ENCODE data around the gene IDH2.

IDH2 gene

DNA sequence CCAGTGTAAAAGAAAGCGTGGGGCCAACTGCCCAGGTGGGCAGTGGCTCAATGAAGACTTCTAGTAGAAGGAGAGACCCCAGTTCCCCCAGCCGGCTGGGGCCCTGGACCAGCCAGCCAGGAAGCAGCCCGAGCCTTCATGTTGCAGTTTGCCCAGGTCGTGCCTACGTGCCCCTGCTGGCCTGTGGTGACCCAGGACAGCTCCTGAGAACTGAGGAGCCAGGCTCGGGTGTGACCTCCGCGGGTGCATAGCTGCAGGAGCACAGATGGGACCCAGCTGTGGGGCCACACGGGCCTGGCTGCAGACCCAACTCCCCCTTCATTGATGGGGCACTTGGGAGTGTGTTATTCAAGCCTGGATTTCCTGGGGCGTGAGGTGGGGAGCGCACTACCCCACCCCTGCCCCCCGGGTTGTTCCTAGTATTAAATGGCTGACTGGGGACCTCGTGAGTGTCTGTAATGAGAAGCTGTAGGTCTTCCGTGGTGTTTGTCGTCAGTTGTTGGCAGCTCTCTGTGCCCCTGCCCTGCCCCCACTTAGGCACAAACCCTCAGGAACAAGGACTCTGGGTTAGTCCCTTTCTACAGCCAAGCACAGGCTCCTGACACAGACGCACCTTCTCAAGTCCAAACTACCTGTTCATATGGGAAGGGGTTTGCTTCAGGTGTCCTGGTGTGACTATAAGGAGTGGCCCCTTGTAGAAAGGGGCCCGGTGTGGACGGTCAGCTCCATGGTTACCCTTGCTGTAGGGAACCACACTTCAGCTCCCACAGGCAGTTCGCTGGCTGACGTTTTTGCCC lies 39.1 kb downstream of the IDH2 start:
- no peak for DNase-seq (ENCODE audit: low read depth)

DNA sequence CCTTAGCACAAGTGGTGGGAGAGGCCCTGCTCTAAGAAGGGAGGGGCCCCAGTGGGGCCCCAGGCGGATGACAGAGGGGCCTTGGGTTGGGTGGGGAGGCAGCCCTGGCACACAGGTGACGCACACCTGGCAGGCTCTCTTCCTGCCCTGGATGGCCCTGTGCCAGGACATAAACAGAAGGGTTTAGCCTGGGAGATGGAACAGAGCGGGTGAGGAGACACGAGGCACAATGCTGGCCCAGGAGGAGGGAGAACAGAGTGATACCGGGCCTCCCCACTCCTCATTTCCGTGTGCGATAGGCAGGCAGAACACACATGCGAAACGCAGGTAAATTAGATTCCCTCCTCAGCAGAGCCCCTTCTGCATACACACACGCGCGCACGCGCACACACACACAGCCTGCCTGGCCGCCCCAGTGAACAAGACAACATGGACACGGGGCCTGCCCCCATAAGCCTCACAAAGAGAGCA lies 39.8 kb downstream of the IDH2 start:
- no peak for DNase-seq (ENCODE audit: low read depth)

DNA sequence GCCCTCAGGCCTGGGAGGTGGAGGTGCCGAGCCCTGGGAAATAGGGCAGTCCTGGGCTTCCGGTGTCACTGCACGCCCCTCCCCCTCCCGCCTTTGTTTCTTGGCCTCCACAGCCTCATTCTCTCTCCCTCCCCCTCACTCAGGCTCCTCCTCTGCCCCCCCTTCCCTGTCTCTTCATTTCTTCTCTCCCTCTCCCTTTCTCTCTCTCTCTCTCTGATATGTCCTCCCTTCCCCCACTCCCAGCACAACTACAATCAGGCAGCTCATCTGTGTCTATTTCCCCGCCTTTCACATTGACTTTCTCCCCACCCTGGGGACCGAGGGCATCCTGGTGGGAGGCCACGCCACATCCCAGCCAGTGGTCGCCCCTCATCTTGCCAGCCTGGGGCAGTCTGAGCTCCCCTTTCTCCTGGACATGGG lies 40.2 kb downstream of the IDH2 start:
- DNase-seq (ENCODE audit: low read depth) = no peak

DNA sequence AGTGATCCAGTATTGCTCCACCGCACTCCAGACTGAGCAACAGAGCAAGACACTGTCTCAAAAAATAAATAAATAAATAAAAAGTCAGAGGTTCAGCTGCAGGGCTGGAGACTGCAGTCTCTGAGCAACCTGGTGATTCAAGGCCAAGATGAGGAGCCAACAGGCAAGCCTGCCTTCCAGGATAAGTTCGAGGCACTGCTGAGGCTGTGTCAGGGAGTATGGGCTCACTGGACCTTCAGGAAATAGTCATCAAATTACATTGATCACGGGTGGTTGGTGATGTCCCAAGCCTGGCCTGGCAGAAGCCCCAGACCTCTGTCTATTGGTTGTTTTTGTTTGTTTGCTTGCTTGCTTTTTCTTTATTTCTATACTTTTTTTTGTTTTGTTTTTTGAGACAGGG lies 41.5 kb downstream of the IDH2 start:
- no peak for DNase-seq (ENCODE audit: low read depth)

DNA sequence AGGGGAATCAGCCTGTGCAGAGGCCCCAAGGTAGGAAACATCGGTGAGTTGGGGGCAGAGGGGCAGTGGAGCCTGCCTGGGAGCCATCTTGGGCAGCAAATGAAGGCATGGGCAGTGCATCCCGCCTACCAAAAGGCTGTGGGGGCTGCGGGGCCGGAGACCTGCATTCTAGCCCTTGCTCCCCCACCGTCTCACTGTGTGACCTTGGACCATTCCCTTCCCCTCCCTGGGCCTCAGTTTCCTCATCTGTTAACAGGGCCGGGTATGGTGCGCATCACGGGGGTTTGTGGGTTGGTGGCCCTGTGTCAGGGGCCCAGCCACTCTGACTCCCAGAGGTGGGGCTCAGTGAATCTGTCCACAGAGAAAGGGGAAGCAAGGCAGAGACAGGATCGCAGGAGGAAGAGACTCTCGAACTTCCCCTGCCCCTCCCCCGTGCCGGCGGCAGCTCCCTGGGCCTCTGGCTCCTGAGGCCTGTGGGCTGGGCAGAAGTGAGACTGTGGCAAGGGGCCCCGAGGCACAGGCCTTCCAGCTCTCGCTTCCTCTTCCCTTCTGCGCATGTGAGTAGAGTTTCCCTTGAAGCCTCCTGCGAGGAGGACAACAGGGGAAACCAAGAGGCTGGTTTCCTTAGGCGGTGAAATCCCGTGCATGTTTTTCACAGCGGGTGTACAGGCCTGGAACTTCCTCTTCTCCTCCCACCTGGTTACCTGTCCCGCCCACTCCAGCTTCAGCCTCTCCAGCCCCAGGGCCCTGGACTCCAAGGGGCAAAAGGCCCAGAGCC lies 42.9 kb downstream of the IDH2 start:
- DNase-seq (ENCODE audit: low read depth) = peak; percentile 17

DNA sequence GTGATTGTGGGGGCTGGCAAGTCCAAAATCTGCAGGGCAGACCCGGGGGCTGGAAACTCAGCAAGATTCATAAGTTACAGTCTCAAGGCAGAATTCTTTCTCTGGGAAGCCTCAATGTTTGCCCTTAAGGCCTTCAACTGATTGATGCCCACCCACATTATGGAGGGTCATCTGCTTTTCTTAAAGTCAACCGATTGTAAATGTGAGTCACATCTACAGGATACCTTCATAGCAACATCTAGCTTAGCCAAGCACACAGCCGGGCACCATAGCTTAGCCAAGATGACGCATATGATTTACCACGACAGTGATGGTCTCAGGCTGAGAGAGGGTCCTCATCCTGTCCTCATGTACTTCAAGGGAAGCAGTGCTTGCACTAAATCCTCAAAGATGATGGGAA lies 43.5 kb downstream of the IDH2 start:
- DNase-seq (ENCODE audit: low read depth) = no peak

DNA sequence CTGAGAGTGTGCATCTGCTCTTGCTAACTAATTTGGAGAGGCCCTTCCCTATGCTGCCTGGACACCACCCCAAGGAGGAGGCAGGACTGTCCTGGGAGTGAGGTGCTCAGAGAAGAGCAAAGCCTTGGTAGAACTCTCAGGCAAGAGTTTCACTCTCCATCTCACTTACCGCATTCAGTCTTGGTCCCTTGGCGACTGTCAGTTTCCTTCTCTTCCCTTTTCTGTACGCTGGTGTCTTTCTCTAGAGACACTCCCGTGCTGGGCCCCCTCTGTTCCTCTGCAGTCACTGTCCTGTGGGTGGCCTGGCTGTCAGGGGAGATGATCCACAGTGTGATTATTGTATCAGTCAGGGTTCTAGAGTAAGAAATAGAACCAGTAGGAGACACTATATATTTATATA lies 44.0 kb downstream of the IDH2 start:
- no peak for DNase-seq (ENCODE audit: low read depth)

DNA sequence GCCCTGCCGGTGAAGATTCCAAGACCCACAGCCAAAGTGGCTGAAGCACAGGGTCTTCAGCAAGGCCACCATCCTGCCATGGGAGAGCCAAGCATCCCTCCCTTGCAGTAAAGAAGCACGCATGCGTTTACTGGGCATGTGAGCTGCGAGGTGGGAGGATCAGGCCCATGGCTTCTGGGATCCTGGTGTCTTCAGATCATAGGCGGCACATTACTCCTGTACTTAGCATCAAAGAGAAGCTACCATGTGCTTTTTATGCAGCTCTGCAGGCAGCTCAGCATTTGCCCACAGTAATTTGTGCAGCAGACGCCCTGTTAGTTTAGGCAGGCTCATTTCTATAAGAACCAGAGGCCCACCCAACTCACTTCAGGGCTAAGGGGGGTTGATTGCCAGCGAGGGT lies 45.7 kb downstream of the IDH2 start:
- DNase-seq (ENCODE audit: low read depth) = no peak

DNA sequence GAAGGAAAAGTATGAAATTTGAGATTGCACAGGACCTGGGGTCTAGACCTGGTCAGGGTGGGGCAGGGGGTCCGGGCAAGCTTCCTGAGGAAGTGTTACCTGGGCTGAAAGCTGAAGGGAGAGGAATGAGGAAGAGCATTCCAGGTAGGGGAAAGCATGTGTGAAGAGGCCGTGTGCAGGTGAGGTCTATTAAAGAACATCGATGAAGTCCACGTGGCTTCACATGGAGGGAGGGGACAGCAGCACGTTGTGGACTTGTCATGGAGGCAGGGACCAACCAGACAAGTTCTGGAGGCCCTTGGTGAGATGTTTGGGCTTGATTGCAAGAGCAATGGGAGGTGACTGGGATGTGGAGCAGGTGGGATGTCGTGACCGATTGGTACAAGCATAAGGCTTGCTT lies 47.1 kb downstream of the IDH2 start:
- no peak for DNase-seq (ENCODE audit: low read depth)

DNA sequence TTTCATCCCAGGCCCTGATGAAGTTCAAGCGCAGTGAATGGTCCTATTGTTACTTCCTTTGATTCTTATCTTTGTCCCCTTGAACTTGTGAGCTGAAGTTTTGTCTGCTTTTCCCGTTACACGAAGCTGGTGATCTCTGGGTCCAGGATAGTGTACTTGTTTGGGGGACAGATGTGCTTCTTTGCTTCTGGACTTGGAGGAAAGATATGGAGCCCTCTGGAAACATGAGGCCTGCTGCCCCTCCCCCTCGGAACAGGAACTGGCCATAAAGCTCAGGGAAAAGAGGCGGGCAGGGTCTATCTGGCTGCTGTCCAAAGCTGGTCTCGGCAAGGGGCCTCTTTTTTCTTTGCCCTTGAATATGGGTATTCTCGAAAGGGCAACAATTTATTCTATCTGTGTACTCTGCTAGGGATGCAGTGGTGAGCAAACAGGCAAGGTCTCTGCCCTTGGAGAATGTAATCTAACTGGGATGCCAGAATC lies 47.6 kb downstream of the IDH2 start:
- no peak for DNase-seq (ENCODE audit: low read depth)

DNA sequence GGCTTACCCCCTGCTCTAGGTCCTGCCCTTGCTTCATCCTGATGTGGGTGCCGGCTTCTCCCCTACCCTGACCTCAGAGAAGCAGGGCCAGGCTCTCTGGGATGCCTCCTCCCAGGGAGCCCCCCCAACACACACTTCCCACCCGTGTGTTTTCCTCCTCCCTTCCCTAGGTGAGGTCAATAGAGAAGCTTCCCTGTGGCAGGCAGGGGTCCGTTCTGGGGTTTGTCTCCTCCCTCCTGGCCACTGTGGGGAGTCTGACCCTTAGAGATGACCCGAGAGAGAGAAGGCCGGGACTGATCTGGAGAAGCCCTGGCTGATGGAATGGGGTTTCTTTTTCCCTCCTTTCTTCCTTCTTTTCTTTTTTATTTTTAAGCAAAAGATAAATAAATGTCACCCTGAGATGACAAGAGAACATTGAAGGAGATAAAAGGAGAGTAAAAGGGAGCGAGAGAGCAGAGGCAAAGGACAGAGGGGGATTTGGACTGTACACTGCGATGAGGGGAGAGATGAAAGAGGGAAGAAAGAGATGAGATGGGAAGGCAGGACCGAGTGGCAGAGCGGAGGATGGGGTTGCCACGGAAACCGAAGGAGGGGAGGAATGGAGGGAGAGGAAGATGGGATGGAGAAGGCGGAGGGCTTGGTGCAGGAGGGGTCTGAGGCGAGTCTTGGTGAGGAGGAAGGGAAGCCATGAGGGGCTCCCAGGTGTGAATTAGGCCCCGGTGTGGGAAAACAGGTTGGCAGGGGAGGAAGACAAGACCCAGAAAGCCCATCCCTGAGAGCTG lies 48.4 kb downstream of the IDH2 start:
- DNase-seq (ENCODE audit: low read depth) = no peak

DNA sequence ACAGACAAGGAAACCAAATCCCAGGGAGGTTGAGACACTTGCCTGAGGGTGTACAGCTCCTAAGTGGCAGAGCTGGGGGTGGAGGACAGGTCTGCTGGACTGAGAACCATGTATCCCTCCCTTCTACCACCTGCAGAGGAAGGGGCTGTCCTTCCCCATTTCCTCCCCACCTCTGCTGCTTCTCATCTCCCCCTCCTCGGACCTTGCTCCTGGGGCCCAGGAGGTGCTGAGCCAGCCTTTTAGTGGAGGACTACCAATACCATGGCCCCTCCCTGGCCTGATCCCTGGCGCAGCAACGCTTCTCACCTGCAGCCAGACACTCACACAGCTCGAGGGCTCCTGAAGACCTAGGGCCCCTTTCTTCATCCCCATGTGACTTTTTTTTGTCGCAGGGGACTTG lies 50.4 kb downstream of the IDH2 start:
- no peak for DNase-seq (ENCODE audit: low read depth)

DNA sequence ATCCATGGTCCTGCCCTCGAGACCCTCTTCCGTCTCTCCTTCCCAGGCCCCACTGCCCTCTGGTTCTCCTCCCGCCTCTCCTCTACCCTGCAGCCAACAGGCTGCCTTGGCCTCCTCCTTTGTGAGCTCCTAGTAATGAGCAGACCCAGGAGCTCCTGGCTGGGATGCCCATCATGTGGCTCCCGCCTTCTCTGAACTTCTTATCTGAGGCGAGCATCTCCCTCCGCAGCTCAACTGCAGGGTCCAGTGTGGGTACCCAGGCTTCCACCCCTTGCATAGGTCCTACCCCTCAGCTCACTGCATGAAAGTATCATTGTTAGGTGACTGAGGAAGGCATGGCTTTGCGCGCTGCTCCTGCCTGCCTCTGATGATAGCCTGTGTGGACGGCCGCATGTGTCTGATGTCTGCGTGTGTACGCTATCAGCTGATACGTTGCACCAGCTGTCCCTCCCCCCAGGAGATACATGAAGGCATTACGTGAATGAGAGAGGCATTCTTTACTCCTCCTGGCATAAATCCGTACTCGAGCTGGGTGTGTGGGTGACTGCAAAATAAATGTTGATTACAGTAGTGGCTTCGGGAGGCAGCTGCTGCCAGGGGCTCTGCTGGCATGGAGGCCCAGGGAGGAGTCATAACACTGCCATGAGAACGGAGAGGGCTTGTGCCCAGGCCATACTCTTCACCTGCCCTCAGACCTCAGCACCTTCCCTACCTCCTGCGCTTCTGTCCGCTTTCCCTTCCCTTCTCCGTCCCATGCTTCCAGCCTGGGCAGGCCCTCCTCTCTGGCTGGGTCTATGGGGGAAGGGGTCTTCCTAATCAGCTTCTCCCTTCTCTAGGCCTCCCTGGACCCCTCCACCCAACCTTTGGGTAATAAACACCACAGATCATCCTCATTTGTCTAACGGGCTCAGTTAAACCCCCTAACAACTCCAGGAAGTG lies 52.3 kb downstream of the IDH2 start:
- no peak for DNase-seq (ENCODE audit: low read depth)

DNA sequence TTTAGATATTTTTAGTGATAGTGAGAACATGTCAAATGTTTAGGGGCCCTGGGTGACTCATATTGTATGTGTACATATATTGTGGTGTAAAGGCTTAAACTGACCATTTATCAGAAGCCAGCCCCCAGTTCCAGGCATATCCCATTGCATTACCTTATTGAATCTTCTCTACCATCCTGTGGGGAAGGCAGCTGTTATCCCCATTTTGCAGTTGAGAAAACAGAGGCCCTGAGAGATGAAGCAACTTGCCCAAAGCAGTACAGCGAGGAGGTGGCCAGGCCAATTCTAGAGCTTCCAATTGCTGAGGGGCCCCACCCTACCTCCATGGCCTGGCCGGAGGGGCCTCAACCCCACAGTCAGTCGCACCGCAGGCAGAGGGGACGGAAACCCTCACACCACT lies 53.2 kb downstream of the IDH2 start:
- DNase-seq (ENCODE audit: low read depth) = no peak

DNA sequence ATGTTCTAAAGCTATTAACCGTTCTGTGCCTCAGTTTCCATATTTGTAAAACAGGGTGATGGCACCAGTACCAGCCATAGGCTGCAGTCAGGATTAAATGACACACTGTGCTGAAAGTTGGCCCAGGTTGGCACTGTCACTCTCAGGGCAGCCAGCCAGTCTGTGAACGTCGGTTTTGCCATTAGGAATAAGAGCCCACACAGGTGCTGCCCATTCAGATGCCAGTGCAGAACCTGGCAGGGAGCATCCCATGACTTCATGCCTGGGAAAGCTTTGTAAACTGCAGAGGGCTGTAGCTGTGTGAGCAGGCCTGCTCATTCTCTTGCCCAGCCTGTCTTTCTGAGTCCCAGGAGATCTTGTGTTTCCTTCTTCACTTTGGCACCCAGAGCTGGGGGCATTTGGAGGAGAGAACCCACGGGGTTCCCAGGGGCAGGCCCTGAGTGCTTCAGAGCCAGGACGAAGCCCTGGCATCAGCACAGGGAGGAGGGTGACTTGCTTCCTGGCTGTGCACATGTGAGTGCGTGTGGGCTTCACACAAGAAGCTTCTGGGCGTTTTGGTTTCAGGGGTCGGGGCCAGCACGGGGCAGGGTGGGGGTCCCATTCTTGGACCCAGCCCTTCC lies 54.2 kb downstream of the IDH2 start:
- no peak for DNase-seq (ENCODE audit: low read depth)

DNA sequence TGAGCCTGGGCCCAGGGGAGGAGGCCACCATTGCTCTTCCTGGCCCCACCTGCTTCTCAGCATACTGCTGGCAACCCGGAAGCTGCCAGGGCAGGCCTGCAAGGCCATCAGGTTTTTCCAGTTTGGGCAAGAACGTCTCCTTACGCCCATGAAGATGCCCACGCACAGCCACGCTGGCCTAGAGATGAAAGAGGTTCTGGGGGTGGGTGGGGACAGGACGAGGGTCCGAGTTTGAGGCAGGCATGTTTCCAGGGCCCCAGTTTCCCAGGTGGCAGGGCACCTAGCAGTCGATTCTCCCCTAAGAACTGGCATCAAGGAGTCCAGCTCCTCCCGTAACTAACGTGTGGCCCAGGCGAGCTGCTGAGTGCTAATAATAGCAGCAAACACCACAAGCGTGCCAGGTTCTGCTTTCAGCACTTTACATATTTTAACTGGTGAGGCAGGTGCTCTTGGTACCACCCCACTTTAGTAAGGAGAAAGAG lies 55.3 kb downstream of the IDH2 start:
- DNase-seq (ENCODE audit: low read depth) = no peak

DNA sequence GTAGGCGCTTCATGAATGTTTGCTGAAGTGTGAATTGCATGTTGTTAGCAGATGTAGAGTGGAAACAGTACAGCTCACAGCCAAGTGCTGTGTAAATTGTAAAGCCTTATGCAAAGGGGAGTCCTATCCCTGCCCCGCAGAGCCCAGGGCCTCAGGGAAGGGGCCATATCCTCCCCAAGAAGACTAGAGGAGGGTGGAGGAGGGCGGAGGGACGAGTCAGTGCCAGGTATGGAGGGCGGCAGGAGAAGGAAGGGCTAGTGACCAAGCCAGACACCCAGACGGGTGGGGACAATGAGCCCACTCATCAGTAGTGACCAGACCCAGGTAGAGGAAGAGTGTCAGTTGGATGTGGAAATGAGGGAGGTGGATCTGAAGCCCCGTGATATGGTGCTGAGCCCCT lies 56.0 kb downstream of the IDH2 start:
- DNase-seq (ENCODE audit: low read depth) = no peak

DNA sequence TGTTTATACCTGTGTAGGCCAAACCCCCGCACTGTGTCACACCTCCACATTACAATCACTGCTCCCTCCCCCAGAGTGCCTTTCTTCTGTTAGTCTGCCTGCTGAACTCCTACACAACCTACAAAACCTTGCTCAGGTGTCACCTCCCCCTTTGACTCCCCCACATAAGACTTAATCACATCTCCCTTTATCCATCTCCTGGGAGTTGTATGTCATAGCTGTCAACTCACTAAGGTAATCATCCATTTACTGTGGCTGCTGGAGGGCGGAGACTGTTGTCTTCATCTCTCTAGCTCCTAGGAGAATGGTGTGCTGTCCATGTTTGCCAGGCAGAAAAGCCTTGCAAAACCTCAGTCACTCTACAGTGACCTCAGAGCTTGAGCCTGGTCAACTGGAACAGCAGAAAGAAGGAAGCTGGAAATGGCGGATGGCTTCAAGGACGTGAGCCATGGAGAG lies 57.3 kb downstream of the IDH2 start:
- no peak for DNase-seq (ENCODE audit: low read depth)

DNA sequence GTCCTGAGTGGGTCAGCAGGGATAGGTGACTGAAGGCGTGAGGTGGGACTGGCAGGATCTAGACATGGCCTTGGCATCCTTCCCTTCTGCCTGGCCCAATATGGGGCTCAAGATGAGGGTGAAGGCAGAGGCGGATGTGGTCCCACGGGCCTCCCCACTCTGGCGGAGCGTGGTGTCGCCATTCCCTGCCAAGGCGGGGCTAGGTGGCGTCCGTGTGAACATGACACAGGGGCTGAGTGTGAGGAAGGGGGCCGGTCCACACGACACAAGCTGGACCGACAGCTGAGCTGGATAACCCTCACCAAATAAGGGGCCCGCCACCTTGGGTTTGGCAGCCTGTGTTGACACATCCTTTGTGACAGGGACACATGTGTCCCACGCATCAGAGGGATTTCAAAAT lies 58.1 kb downstream of the IDH2 start:
- DNase-seq (ENCODE audit: low read depth) = no peak

DNA sequence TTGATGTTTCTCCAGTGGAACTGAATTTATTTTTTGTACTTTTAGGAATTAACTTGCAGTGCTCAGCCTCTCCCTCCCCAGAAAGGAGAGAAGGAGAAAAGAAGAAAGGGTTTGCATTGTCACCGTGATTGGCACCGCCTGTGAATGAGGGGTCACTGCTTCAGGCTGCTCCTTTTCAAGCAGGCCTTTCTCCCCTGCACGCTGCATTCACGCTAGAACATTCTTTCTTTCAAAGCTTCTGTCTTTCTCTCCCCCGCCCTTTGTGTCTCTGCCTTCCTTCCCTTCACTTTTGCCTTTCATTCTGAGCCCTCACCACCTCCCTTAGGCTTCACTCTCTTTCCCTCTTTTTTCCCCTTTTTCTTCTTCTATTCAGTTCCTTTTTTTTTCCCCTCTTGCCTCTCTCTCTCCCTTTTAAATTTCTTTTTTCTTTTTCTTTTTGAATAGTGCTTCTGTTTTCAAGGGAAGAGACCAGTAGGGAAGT lies 58.7 kb downstream of the IDH2 start:
- DNase-seq (ENCODE audit: low read depth) = no peak

All from stimulated activated CD8-positive, alpha-beta memory T cell treated with anti-CD3 and anti-CD28 coated beads, Interleukin-15, amount 100 ng/mL, for 1 hour (primary cell).